Endothelial cell of umbilical vein (primary cell): ENCODE data around the gene NWD2. TPM values are rescaled to one million over a fixed set of nuclear protein-coding genes. Genes with fewer than 3 reads are reported as not detected.

ENCODE experiments used
- BruUV-seq: library from RNA; stranded (reverse); fragments of 400-500 nt; replicated peaks from 2 replicates; lab custom pipeline; 2021; lab: Mats Ljungman, UMichigan
- CTCF ChIA-PET: fragments of 300-600, 350-600 bp; sonication (Branson Sonifier 250); formaldehyde crosslinking; loops from one replicate; lab custom pipeline; 2021; ENCODE audit warnings: antibody characterized with exemption, inconsistent platforms; lab: Charles Lee
- POLR2A ChIA-PET: fragments of 300-600, 350-600 bp; sonication (Branson Sonifier 250); formaldehyde crosslinking; loops from one replicate; lab custom pipeline; 2021; ENCODE audit warnings: antibody characterized with exemption, inconsistent platforms; lab: Charles Lee
- DNase-seq: peaks from one replicate; pipeline ENCODE4 v3.0.0-alpha.2; 2011; ENCODE audit warnings: low read depth, low spot score
- FAIRE-seq: peaks from 2 replicates; lab custom pipeline; 2011; peaks lifted over from hg19 to GRCh38; lab: Jason Lieb, UNC
- H2AFZ ChIP-seq: 2 replicates; pipeline ENCODE4 v1.6.0; 2012; ENCODE audit warnings: low read depth, low read length, control low read depth, inconsistent platforms
- H3K27ac ChIP-seq: 2 replicates; pipeline ENCODE4 v1.5.1; 2011; ENCODE audit warnings: low read depth, mild to moderate bottlenecking, control low read depth, low read length, moderate library complexity; ENCODE audit not compliant: insufficient read depth
- H3K27me3 ChIP-seq, 2 experiments: 2 replicates each; pipeline versions ENCODE4 v1.6.0 to v1.6.1; 2011; ENCODE audit warnings: low read length in 2 of 2, mixed read lengths in 1 of 2; ENCODE audit not compliant: control insufficient read depth in 2 of 2, insufficient read depth in 2 of 2
- H3K36me3 ChIP-seq, 2 experiments: 2 replicates in 1 of 2; 3 replicates in 1 of 2; pipeline ENCODE4 v1.5.1; 2011; ENCODE audit warnings: low read length in 2 of 2, mild to moderate bottlenecking in 1 of 2, moderate library complexity in 1 of 2; ENCODE audit not compliant: control insufficient read depth in 2 of 2, insufficient read depth in 2 of 2; ENCODE audit errors: extremely low read depth in 1 of 2
- H3K4me1 ChIP-seq: 3 replicates; pipeline ENCODE4 v1.5.1; 2011; ENCODE audit warnings: mild to moderate bottlenecking, low read length; ENCODE audit not compliant: control insufficient read depth, insufficient read depth; ENCODE audit errors: extremely low read depth
- H3K4me2 ChIP-seq: 2 replicates; pipeline ENCODE4 v1.6.1; 2011; ENCODE audit warnings: low read length, control low read depth, mixed read lengths; ENCODE audit not compliant: insufficient read depth
- H3K4me3 ChIP-seq, 3 experiments: fragments of 200-600 bp in 1 of 3; sonication (generic), shearing (Covaris generic) in 1 of 3; replicated peaks in 1 of 3; 2 replicates each; pipeline ENCODE4 v1.5.1; 2011 to 2016; ENCODE audit warnings: control low read depth in 3 of 3, low read length in 3 of 3, mild to moderate bottlenecking in 2 of 3, inconsistent platforms in 1 of 3, low read depth in 1 of 3, moderate library complexity in 1 of 3; ENCODE audit not compliant: insufficient read depth in 1 of 3
- H3K79me2 ChIP-seq: 2 replicates; pipeline ENCODE4 v1.6.0; 2012; ENCODE audit warnings: low read length, inconsistent platforms; ENCODE audit not compliant: control insufficient read depth, insufficient read depth
- H3K9ac ChIP-seq: replicated peaks from 2 replicates; pipeline ENCODE3; 2011; ENCODE audit warnings: low read length, control low read depth; ENCODE audit not compliant: insufficient read depth; ENCODE audit errors: extremely low read depth
- H3K9me1 ChIP-seq: replicated peaks from 3 replicates; pipeline ENCODE4 v1.6.0; 2011; ENCODE audit warnings: mild to moderate bottlenecking, low read length; ENCODE audit not compliant: control insufficient read depth, insufficient read depth; ENCODE audit errors: extremely low read depth
- H3K9me3 ChIP-seq: replicated peaks from 2 replicates; pipeline ENCODE4 v1.5.1; 2012; ENCODE audit warnings: low read length, inconsistent platforms; ENCODE audit not compliant: control insufficient read depth, insufficient read depth
- H4K20me1 ChIP-seq: replicated peaks from 2 replicates; pipeline ENCODE3; 2011; ENCODE audit warnings: mild to moderate bottlenecking, low read length; ENCODE audit not compliant: control insufficient read depth, insufficient read depth; ENCODE audit errors: extremely low read depth
- CTCF ChIP-seq, 2 donors: IDR thresholded peaks; 1 replicate in 1 of 2; 2 replicates in 1 of 2; pipeline ENCODE4 v1.5.1; 2011; ENCODE audit warnings: low read length in 2 of 2, mild to moderate bottlenecking in 2 of 2, moderate library complexity in 2 of 2, control low read depth in 1 of 2, inconsistent platforms in 1 of 2, low read depth in 1 of 2; ENCODE audit not compliant: insufficient read depth in 1 of 2; ENCODE audit errors: extremely low read depth in 1 of 2
- EZH2 ChIP-seq: IDR thresholded peaks from 2 replicates; pipeline ENCODE4 v1.6.1; 2012; ENCODE audit warnings: borderline replicate concordance, low read depth, mild to moderate bottlenecking, moderate library complexity, low read length, inconsistent platforms; ENCODE audit not compliant: severe bottlenecking
- FOS ChIP-seq: IDR thresholded peaks from 2 replicates; pipeline ENCODE4 v1.6.1; 2011; ENCODE audit warnings: mild to moderate bottlenecking, low read length, moderate library complexity, borderline replicate concordance; ENCODE audit not compliant: insufficient read depth
- GATA2 ChIP-seq: IDR thresholded peaks from 2 replicates; pipeline ENCODE4 v1.7.0; 2011; ENCODE audit warnings: low read depth, mild to moderate bottlenecking, moderate library complexity, mixed read lengths, low read length; ENCODE audit not compliant: insufficient read length, insufficient read depth
- JUN ChIP-seq: IDR thresholded peaks from 2 replicates; pipeline ENCODE4 v1.6.1; 2011; ENCODE audit warnings: borderline replicate concordance, low read depth; ENCODE audit not compliant: insufficient read length, insufficient read depth
- MYC ChIP-seq: IDR thresholded peaks from one replicate; pipeline ENCODE4 v1.6.1; 2011; ENCODE audit warnings: mild to moderate bottlenecking, low read depth, low read length
- POLR2A ChIP-seq: IDR thresholded peaks from 2 replicates; pipeline ENCODE4 v1.6.1; 2012; ENCODE audit warnings: low read depth, mild to moderate bottlenecking, control low read depth, low read length
- POLR2AphosphoS5 ChIP-seq: IDR thresholded peaks from 2 replicates; pipeline ENCODE4 v1.6.1; 2012; ENCODE audit warnings: low read depth, mild to moderate bottlenecking, control low read depth, low read length, moderate library complexity; ENCODE audit not compliant: insufficient read depth
- dilution Hi-C: fragments of 300-500 bp; cut with MboI; formaldehyde crosslinking; loops from one replicate; pipeline ENCODE4 v1.15.0; 2019; ENCODE audit warnings: low sequenced_read_pairs; ENCODE audit not compliant: extremely low pct_ligation_motif_present
- intact Hi-C: fragments of 100-400 bp; cut with micrococcal nuclease; formaldehyde crosslinking; loops from one replicate; pipeline ENCODE4 v1.10.0; 2022
- polyA plus RNA-seq, 4 experiments: library from polyadenylated mRNA; depleted of rRNA in 3 of 4; stranded (reverse) in 3 of 4; unstranded in 1 of 4; fragments of >200 nt; gene quantifications; 2 replicates each; pipeline versions ENCODE4 v1.2.1 to v1.2.3, GENCODE V29; 2011 to 2012; ENCODE audit warnings: missing spikeins in 1 of 4
- total RNA-seq: library from RNA; stranded (reverse); gene quantifications from 2 replicates; pipeline ENCODE4 v1.2.3, GENCODE V29; 2021
- TF ChIP-seq, protein P1 (sequence below): IDR thresholded peaks from 2 replicates; pipeline ENCODE4 v1.6.1; 2011; ENCODE audit not compliant: insufficient read depth, insufficient read length

Gene NWD2
- total and polyA plus RNA-seq, 2 donors (not counting 3 experiments of a cell fraction or from before 2014, with no cell fraction given), result not detected

DNA sequence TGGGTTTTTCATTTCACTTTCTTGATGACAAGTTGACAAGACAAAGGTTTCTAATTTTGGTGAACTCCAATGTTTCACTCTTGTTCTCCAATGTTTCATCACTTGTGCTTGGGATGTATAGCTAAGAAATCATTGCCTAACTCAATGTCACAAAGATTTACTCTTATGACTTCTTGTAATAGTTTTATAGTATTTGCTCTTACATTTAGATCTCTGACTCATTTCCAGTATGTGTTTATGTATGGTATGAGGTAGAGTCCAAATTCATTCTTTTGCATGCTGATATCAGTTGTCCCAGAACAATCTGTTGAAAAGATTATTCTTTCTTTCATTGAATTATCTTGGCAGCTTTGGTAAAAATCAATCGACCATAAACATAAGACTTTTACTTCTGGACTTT, 12.2 kb upstream of the NWD2 start:
- no peak overlapping the region for H3K9ac ChIP-seq
- intact Hi-C loops (no loop called here), dilution Hi-C loops (no loop called here)
- H3K4me3 ChIP-seq, result no peak overlapping the region
- FAIRE-seq (no peak), DNase-seq (no peak)
- H3K4me2 ChIP-seq, result no peak overlapping the region
- no TSS peak for BruUV-seq
- H3K27ac ChIP-seq, result no peak overlapping the region
- H2AFZ ChIP-seq, result no peak overlapping the region
- no peaks in the 10 kb centered on the region for H4K20me1 ChIP-seq
- TF ChIP-seq MYC, result no peak
- TF ChIP-seq FOS, result no peak
- ChIA-PET POLR2A (no interaction called here), CTCF (no interaction called here)
- H3K79me2 ChIP-seq, result no peaks in the 10 kb centered on the region
- H3K9me1 ChIP-seq, result no peaks in the 10 kb centered on the region
- H3K36me3 ChIP-seq, result no peaks in the 10 kb centered on the region
- H3K27me3 ChIP-seq, result no peaks in the 10 kb centered on the region
- H3K9me3 ChIP-seq, result no peaks in the 10 kb centered on the region
- H3K4me1 ChIP-seq, result no peaks in the 10 kb centered on the region

DNA sequence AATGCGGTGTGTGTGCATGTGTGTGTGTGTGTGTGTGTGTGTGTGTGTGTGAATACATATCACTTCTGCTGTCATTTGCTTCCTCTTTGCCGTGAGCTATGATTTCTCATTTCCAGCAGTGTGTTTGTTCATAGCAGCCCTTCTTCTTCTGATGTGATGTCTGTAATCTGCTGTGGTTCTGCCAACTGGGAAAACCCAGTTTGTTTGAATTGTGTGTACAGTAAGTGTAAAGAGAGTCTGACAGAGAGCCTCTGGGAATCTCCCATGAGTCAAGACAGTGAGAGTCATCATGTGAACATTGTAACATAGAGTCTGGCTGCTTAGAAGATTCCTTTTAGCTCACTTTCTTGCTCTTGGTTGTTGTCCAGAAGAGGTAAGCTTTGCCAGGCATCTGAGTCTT, 8.4 kb upstream of the NWD2 start:
- no peak overlapping the region for H3K27ac ChIP-seq
- FAIRE-seq (no peak), DNase-seq (no peak)
- H3K79me2 ChIP-seq, result no peaks in the 10 kb centered on the region
- intact Hi-C loops, result no loop called here
- H3K27me3 ChIP-seq, result no peaks in the 10 kb centered on the region
- no peak overlapping the region for H3K4me2 ChIP-seq
- no peak overlapping the region for H3K4me3 ChIP-seq
- no peak overlapping the region for H2AFZ ChIP-seq
- BruUV-seq, result no TSS peak
- POLR2A ChIA-PET, result no interaction called here
- dilution Hi-C loops, result no loop called here
- no peak overlapping the region for H3K9ac ChIP-seq
- no peaks in the 10 kb centered on the region for H3K9me3 ChIP-seq
- no peaks in the 10 kb centered on the region for H3K36me3 ChIP-seq
- H3K9me1 ChIP-seq, result no peaks in the 10 kb centered on the region
- TF ChIP-seq POLR2A (no peak), JUN (no peak), GATA2 (no peak), EZH2 (no peak), FOS (no peak), POLR2AphosphoS5 (no peak), MYC (no peak), CTCF (IDR thresholded peaks at IDR 0.05; ENCODE audit: extremely low read depth in 1 of 2, insufficient read depth in 1 of 2, low read depth in 1 of 2, low read length in 2 of 2) (no peak)
- TF ChIP-seq, protein P1, sequence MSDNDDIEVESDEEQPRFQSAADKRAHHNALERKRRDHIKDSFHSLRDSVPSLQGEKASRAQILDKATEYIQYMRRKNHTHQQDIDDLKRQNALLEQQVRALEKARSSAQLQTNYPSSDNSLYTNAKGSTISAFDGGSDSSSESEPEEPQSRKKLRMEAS, result no peak
- CTCF ChIA-PET, result no interaction called here
- no peaks in the 10 kb centered on the region for H3K4me1 ChIP-seq
- H4K20me1 ChIP-seq, result no peaks in the 10 kb centered on the region
